GM10248 (cell line): ENCODE data around the gene OR4K1.

Source experiments
- CTCF ChIA-PET: fragments of 300-600 bp; sonication (Branson Sonifier 250); formaldehyde crosslinking; extraction: SDS; loops from one replicate; lab custom pipeline; 2021; ENCODE audit warnings: antibody characterized with exemption; lab: Yijun Ruan, JAX
- POLR2A ChIA-PET: fragments of 350-650 bp; sonication (Branson Sonifier 250); formaldehyde crosslinking; extraction: SDS; loops from one replicate; lab custom pipeline; 2020; ENCODE audit warnings: antibody characterized with exemption; lab: Yijun Ruan, JAX
- DNase-seq: peaks from one replicate; pipeline ENCODE4 v3.0.0; 2012; ENCODE audit errors: extremely low spot score
- TF ChIP-seq, protein P1 (sequence below): IDR thresholded peaks from 2 replicates; pipeline ENCODE4 v1.5.1; 2012; ENCODE audit warnings: mild to moderate bottlenecking, low read depth; ENCODE audit errors: extremely low read depth, missing control alignments, control extremely low read depth

The OR4K1 gene, protein sequence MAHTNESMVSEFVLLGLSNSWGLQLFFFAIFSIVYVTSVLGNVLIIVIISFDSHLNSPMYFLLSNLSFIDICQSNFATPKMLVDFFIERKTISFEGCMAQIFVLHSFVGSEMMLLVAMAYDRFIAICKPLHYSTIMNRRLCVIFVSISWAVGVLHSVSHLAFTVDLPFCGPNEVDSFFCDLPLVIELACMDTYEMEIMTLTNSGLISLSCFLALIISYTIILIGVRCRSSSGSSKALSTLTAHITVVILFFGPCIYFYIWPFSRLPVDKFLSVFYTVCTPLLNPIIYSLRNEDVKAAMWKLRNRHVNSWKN

DNA sequence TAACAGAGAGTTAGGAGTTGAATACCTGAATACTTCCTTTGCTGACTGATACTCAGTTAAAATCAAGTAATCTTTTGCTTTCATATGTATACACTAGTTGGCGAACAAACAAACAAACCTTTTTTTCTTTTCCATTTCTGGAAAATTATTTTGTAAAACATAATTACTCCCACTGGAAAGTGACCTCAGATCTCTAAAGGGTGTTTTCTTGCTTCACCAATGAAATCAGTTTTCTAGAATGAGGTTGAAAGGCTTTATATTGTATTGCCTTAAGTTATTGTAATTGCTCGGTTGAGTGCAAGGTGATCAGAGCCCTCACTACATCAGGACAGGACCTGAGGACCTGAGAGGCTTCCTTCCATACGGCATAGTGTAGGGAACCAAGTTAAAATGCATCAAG lies at the start of gene OR4K1:
Gene OR4K1 (plus strand): TSS at position 301 of the 400 bp plus-strand sequence. CDS start 4,750 bp downstream, outside the sequence.
- POLR2A ChIA-PET = no interaction called here
- CTCF ChIA-PET = no interaction called here
- no peak for DNase-seq
- TF ChIP-seq, protein P1, sequence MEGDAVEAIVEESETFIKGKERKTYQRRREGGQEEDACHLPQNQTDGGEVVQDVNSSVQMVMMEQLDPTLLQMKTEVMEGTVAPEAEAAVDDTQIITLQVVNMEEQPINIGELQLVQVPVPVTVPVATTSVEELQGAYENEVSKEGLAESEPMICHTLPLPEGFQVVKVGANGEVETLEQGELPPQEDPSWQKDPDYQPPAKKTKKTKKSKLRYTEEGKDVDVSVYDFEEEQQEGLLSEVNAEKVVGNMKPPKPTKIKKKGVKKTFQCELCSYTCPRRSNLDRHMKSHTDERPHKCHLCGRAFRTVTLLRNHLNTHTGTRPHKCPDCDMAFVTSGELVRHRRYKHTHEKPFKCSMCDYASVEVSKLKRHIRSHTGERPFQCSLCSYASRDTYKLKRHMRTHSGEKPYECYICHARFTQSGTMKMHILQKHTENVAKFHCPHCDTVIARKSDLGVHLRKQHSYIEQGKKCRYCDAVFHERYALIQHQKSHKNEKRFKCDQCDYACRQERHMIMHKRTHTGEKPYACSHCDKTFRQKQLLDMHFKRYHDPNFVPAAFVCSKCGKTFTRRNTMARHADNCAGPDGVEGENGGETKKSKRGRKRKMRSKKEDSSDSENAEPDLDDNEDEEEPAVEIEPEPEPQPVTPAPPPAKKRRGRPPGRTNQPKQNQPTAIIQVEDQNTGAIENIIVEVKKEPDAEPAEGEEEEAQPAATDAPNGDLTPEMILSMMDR = no peak

DNA sequence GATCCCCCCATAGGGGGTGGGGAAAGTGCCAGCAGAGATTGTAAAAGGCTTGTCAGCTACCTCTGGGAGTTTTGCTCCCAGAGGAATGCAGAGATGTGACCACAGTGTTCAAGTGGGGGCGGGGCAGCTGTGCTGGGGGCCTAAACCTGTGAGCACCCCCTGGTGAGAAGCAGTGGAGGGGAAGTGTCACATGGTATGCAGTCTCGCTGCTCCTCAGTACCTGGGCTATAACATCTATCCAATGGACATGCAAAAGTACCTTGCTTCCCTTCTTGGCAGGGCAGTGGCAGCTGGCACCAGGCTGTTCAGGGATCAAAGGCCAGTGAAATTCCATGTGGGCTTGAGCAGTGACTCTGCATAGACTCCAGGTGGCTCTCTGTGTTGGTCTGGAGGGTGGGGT lies 35.4 kb upstream of the OR4K1 start:
- DNase-seq = no peak
- CTCF ChIA-PET = no interaction called here
- TF ChIP-seq, protein P1 = no peak
- POLR2A ChIA-PET = no interaction called here

DNA sequence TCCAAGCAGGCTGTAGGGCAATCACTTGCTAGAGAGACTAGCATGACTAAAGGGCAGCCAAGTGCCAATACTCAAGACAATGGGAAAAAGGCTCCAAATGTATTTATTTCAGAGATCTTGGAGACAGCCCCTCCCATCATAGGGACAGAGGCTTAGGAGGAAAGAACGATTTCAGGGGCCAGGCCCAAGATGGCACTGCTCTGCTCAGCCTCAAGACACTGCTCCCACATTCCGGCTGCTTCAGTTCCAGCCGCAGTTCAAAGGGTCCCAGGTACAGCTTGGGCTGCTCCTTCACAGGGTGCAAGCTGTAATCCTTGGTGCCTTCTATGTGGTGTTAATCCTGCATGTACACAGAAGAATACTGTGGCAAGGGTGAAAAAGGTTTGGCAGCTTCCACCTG lies 29.7 kb upstream of the OR4K1 start:
- ChIA-PET POLR2A (no interaction called here), CTCF (no interaction called here)
- TF ChIP-seq, protein P1 = no peak
- no peak for DNase-seq

DNA sequence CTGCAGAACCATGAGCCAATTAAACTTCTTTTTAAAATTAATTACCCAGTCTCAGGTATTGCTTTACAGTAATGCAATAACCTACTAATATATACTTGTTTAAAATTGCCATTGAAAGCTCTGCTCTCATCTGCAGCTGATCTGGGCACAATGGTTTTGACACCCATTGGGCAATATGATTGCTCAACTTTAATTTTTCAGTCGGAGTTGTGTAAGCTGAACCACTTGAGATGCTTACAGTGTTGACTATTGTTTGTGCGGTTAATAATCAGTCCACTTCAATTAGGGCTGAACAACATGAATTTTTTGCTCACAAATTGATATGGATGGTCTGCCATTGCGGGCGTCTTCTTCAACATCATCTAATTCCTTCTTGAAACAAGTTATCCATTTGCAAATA lies 28.3 kb upstream of the OR4K1 start:
- CTCF ChIA-PET = no interaction called here
- TF ChIP-seq, protein P1 = no peak
- POLR2A ChIA-PET = no interaction called here
- DNase-seq = no peak

DNA sequence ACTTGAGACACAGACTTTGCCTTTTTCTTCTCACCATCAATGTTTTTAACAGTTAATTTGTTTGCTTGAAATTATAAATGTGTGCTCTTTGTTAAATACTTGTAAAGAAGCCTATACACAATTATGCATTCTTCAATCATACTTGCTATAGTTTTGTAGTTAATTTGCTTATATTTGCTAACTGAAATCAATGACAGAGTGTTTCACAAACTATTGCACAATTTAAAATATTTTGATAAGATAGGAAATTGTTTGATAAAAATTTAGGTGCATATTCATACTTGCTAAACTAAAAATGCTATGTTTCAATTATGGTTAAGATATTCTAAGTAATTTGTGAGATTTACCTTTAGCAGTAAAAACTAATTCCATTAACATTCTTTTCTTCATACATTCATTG lies 24.1 kb upstream of the OR4K1 start:
- ChIA-PET POLR2A (no interaction called here), CTCF (interaction anchor here (1.4 kb wide), 1 partner anchor 22 kb away, joined by 3 read pairs; no protein-coding TSS in a partner anchor)
- no peak for DNase-seq
- TF ChIP-seq, protein P1 = no peak

DNA sequence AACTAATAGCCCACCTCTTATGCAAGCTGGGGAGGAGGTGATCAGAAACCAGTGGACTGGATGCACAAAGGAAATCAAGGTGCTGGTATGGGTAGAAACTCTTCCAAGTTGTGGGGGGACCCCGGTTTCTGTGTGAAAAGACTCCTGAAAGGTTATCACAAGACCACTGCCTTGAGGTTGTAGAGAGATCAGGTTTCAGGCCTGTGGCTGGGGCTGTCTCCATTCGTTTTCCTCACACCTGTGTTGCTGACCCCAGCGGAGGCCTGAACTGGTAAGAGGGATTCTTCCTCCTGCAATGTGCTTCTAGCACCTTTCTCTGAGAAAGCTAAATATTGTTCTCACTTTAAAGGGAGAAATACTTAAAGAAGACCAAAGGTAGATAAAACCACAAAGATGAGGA lies 19.6 kb upstream of the OR4K1 start:
- TF ChIP-seq, protein P1 = no peak
- CTCF ChIA-PET = no interaction called here
- POLR2A ChIA-PET = no interaction called here

DNA sequence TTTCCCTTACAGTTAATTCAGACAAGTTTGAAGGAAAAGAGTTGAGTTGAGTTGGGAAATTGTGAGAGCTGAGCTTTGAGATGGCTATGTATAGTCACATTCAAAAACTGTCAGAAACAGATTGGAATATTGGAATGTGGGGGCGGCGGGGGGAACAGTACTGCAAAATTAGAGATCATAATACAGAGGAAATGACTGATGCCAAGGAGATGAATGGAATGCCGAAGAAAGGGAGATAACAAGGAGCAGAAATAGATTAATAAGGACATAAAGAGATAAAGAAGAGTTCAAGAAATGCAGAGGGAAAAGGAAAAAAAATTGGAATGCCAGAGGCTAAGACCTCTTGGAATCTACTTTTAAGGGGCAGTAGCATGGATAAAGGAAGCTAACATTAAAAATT lies 13.5 kb upstream of the OR4K1 start:
- TF ChIP-seq, protein P1 = no peak
- ChIA-PET POLR2A (no interaction called here), CTCF (no interaction called here)
- DNase-seq = no peak

More for the DNA sequence above, 19.6 kb upstream of the OR4K1 start:
- no peak for DNase-seq
